Aorta (tissue), 5 donors: Measurements from ENCODE around the gene FANCI. TPM values are rescaled to one million over a fixed set of nuclear protein-coding genes. Genes with fewer than 3 reads are reported as not detected.

Source experiments
- ATAC-seq: fragments of 200-7000 bp; cut with Tn5 transposase; one replicate; pipeline ENCODE4 v1.9.1; 2022; ENCODE audit warnings: moderate library complexity; ENCODE audit not compliant: low FRiP score
- DNase-seq, 2 donors: peaks; one replicate each; pipeline ENCODE4 v3.0.0-alpha.2; 2020
- H3K27ac ChIP-seq, 2 donors: one replicate each; pipeline ENCODE4 v1.5.1; 2013; ENCODE audit warnings: low read length in 2 of 2, mild to moderate bottlenecking in 2 of 2, moderate library complexity in 2 of 2, control low read depth in 1 of 2, inconsistent platforms in 1 of 2, low read depth in 1 of 2
- H3K27me3 ChIP-seq, 2 donors: one replicate each; pipeline ENCODE4 v1.6.1; 2013; ENCODE audit warnings: control low read depth in 1 of 2, low read length in 1 of 2, mild to moderate bottlenecking in 1 of 2, moderate library complexity in 1 of 2; ENCODE audit not compliant: insufficient read depth in 2 of 2, control insufficient read depth in 1 of 2
- H3K36me3 ChIP-seq, 2 donors: one replicate each; pipeline ENCODE4 v1.6.1; 2013; ENCODE audit warnings: control low read depth in 1 of 2, low read length in 1 of 2, mild to moderate bottlenecking in 1 of 2; ENCODE audit not compliant: insufficient read depth in 2 of 2, control insufficient read depth in 1 of 2
- H3K4me1 ChIP-seq, 2 donors: one replicate each; pipeline ENCODE4 v1.6.1; 2013; ENCODE audit warnings: low read length in 2 of 2, control low read depth in 1 of 2, mild to moderate bottlenecking in 1 of 2, moderate library complexity in 1 of 2; ENCODE audit not compliant: insufficient read depth in 2 of 2, control insufficient read depth in 1 of 2
- H3K4me3 ChIP-seq, 2 donors: one replicate each; pipeline ENCODE4 v1.5.1; 2013; ENCODE audit warnings: low read length in 2 of 2, control low read depth in 1 of 2, mild to moderate bottlenecking in 1 of 2
- H3K9me3 ChIP-seq: one replicate; pipeline ENCODE4 v1.6.1; 2013; ENCODE audit warnings: mild to moderate bottlenecking, low read length; ENCODE audit not compliant: control insufficient read depth
- WGBS, 2 donors: extraction: QIAGEN DNeasy Blood & Tissue Kit; methylation state at CpG; one replicate each; pipeline ENCODE4 v1.1.7; 2013; 5-methylcytosine and 5-hydroxymethylcytosine counted together
- intact Hi-C, 2 donors: fragments of 100-400 bp; cut with DNase I; formaldehyde crosslinking; loops; one replicate each; pipeline versions ENCODE4 v1.14.2 to v1.15.0; 2022
- polyA plus RNA-seq, 2 donors: library from polyadenylated mRNA; stranded (reverse); fragments of 200-250 nt; gene quantifications; one replicate each; pipeline ENCODE4 v1.2.3, GENCODE V29; 2013
- total RNA-seq, 2 donors: library from RNA; stranded (reverse); fragmentation: NEBNext Ultra II Directional; extraction: Animal tissue kit (Norgen Biotek cat#: 25700); gene quantifications; one replicate each; pipeline ENCODE4 v1.2.1, GENCODE V29; 2021
- donor health status: healthy with polysubstance abuse.
- donor health status: Bipolar disorder and iron deficiency.
- donor health status: DM: no; HTN: no; CAD: no.
- donor health status: DM: no; HTN: no; CAD: no.
- donor health status: DM: yes; HTN: yes; CAD: no.

FANCI gene
- total and polyA plus RNA-seq, 4 donors: 1.3 to 9.1 (median 5.0) TPM

- intact Hi-C loops: no loop called here
- ATAC-seq (no peak), DNase-seq (no peak)
- H3K9me3 ChIP-seq: no peaks in the 10 kb centered on the region
- no peak overlapping the region for H3K4me3 ChIP-seq
- H3K27ac ChIP-seq: no peak overlapping the region
- no peaks in the 10 kb centered on the region for H3K36me3 ChIP-seq
- H3K27me3 ChIP-seq: no peaks in the 10 kb centered on the region
- H3K4me1 ChIP-seq: no peaks in the 10 kb centered on the region
- 78 to 93% methylated on average over 5 of the region's 5 CpGs for WGBS, 2 donors
These were observed 32.1 kb upstream of the FANCI start for GRCh38 chr15:89211678-89212170.

DNA sequence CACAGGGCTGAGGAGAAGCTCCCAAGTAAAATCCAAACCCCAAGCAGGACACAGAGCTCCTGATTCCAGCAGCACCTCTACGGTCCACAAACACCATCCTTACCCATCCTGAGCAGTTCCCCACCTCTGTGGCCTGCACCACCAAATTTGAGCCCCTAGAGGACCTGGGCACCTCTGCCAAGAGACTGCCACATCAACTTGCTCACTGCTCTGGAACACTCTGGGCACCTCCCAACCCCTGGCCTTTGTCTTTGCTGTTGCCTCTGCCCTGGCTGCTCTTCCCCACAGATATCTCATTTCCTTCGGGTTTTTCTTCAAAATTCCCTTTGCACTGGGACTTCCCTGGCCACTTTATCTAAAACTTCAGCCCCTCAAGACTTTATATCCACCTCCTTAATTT is 28.2 kb upstream of the FANCI start:
- 84 to 87% methylated on average over 2 of the region's 2 CpGs for WGBS, 2 donors
- Histone ChIP-seq H3K36me3 (no peaks in the 10 kb centered on the region), H3K9me3 (no peaks in the 10 kb centered on the region), H3K4me1 (no peaks in the 10 kb centered on the region), H3K27me3 (no peaks in the 10 kb centered on the region), H3K27ac (no peak overlapping the region), H3K4me3 (no peak overlapping the region)
- DNase-seq: no peak
- no peak for ATAC-seq
- intact Hi-C loops: no loop called here

DNA sequence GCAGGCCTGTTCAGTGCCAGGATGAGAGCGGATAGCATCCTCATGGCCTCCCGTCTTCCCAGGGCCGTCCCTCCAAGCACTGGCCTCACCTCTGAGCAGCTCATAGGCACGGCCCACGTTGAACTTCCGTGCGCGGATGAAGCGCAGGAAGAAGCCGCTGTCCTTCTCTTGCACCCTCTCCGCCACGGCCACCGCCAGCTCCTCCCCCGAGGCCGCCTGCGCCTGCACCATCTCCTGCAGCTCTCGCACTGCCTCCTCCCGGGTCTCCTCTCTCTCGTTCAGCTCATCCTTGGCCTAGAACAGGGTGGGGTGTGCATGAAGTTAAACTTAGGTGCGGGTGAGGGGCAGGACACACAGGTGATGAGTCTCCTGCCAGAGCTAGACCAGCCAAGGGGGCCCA is 26.7 kb upstream of the FANCI start:
- Histone ChIP-seq H3K4me3 (no peak overlapping the region), H3K27ac (no peak overlapping the region), H3K36me3 (no peaks in the 10 kb centered on the region), H3K4me1 (no peaks in the 10 kb centered on the region), H3K9me3 (no peaks in the 10 kb centered on the region), H3K27me3 (no peaks in the 10 kb centered on the region)
- WGBS, 2 donors: 92% methylated on average over 20 of the region's 20 CpGs
- DNase-seq (no peak), ATAC-seq (no peak)
- intact Hi-C loops: no loop called here

DNA sequence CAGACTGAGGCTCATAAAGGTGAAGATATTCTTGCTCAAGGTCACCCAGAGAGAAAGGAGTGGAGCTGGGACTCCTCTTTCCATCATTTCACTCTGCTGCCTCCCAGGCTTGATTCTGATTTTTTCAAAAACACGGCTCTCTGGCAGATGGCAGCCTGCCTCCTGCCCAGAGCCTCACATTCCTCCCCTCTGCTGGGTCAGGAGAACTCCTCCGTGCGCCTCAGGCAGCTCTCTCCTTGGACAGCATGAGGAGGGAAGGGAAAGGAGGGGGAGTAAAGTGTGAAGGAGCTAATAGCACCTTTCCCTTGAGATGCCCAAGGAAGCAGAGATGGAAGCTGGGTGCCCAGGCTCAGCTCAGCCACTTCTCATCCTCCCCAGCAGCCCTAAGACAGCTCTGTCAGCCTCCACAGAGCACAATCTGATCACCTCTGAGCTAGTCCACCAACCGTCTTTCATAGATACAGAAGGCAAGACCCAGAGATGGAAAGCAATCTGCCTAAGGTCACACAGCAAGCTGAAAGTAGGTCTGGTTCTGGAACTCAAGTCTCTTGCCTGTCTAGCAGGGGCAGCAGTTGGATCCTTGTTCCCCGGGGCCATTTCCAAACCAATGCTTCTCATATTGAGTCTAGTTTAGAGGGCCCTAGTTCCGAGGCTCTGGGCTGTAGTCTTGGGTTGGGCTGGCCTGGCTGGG is 25.9 kb upstream of the FANCI start:
- WGBS, 2 donors: 57 to 65% methylated on average over 6 of the region's 6 CpGs
- intact Hi-C loops: no loop called here
- no peak for ATAC-seq

GRCh38 chr15:89218531-89218930 is 25.2 kb upstream of the FANCI start:
- intact Hi-C loops: no loop called here
- no peak for DNase-seq
- H3K27ac ChIP-seq: no peak overlapping the region
- H3K27me3 ChIP-seq: no peaks in the 10 kb centered on the region
- ATAC-seq: peak; percentile 38
- no peaks in the 10 kb centered on the region for H3K36me3 ChIP-seq
- no peaks in the 10 kb centered on the region for H3K4me1 ChIP-seq
- no peaks in the 10 kb centered on the region for H3K9me3 ChIP-seq
- no peak overlapping the region for H3K4me3 ChIP-seq
- WGBS, 2 donors: 90 to 96% methylated on average over 8 of the region's 8 CpGs

More for the DNA sequence above, 25.9 kb upstream of the FANCI start:
- Histone ChIP-seq H3K9me3 (no peaks in the 10 kb centered on the region), H3K36me3 (no peaks in the 10 kb centered on the region), H3K27me3 (no peaks in the 10 kb centered on the region), H3K27ac (no peak overlapping the region), H3K4me1 (no peaks in the 10 kb centered on the region), H3K4me3 (no peak overlapping the region)
- no peak for DNase-seq

- ATAC-seq (no peak), DNase-seq (no peak)
- Histone ChIP-seq H3K9me3 (no peaks in the 10 kb centered on the region), H3K27me3 (no peaks in the 10 kb centered on the region), H3K27ac (no peak within 1 kb of the TSS), H3K36me3 (no peaks in the 10 kb centered on the region), H3K4me1 (no peaks in the 10 kb centered on the region), H3K4me3 (no peak within 1 kb of the TSS)
- 77% methylated on average over 11 of the region's 11 CpGs for WGBS, 2 donors
- intact Hi-C loops: no loop called here
These were observed 22.2 kb upstream of the FANCI start, which contains the start of gene RLBP1 for GRCh38 chr15:89221543-89221942. RLBP1 (minus strand) TSS chr15:89221579; CDS start chr15:89218975, 2,604 bp downstream.

DNA sequence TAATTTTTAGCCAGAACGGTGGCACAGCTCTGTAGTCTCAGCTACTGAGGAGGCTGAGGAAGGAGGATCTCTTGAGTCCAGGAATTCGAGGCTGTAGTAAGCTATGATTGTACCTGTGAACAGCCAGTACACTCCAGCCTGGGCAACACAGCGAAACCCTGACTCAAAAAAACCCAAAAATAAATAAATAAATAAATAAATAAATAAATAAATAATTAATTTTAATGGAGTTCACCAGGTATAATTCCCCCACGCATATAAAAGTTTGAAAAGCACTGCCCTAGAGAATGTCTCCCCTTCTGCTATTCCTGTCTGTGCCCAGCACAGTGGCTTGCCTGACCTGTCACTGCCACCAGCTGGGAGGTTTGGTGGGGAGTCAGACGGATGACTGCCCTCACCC is 18.2 kb upstream of the FANCI start:
- ATAC-seq: no peak

DNA sequence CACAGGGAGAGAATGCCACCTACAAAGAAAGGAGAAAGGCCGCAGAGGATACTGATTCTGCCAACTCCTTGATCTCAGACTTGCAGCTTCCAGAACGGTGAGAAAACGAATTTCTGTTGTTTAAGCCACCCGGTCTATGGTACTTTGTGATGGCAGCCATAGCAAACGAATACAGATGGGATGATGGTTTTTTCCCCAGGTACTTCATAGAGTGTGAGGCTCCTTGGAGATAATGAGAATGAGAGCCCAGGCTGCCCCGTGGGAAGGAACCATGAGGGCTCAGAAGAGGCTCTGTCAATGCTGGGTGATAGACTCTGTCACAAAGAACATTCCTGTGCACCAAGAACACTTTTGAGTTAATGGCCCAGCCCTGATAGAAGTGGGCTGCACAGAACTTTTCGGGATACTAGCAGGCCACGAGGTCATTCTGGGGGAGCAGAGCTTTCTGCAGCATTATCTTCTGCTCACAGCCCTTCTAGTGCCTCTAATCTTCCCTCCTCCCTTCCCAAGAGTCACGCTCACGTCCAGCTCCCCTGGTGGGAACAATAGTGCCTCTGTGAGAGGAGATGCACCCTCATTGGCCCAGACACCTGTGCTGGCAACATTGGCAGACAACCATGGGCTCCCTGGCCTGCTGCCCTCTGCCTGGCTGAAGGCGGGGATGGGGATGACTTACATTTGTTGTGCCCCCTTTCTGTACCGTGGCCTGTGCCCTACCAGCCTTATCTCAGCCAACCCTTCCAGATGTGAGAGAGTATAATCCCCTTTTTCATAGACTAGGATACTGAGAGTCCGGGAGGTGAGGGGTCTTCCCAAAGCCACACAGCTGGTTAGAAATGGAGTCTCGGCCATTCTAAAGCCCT is 17.2 kb upstream of the FANCI start:
- H3K9me3 ChIP-seq: no peaks in the 10 kb centered on the region
- no peak for DNase-seq
- H3K27ac ChIP-seq: no peak overlapping the region
- no peaks in the 10 kb centered on the region for H3K27me3 ChIP-seq
- no peak for ATAC-seq
- WGBS, 2 donors: 90 to 91% methylated on average over 14 of the region's 14 CpGs
- H3K36me3 ChIP-seq: no peaks in the 10 kb centered on the region
- H3K4me1 ChIP-seq: no peaks in the 10 kb centered on the region
- no peak overlapping the region for H3K4me3 ChIP-seq
- intact Hi-C loops: no loop called here

More for the DNA sequence above, 18.2 kb upstream of the FANCI start:
- H3K27me3 ChIP-seq: no peaks in the 10 kb centered on the region
- intact Hi-C loops: no loop called here
- WGBS, 2 donors: 96 to 97% methylated on average over 5 of the region's 5 CpGs
- H3K4me1 ChIP-seq: no peaks in the 10 kb centered on the region
- no peak for DNase-seq
- H3K4me3 ChIP-seq: no peak overlapping the region
- H3K36me3 ChIP-seq: no peaks in the 10 kb centered on the region
- no peak overlapping the region for H3K27ac ChIP-seq
- no peaks in the 10 kb centered on the region for H3K9me3 ChIP-seq
